ENCODE data around the gene RBAK. TPM values are rescaled to one million over a fixed set of nuclear protein-coding genes. Genes with fewer than 3 reads are reported as not detected.

The RBAK gene
- total and polyA plus RNA-seq, 2 donors (not counting 1 experiment from before 2014, with no cell fraction given), result 3.7 to 20.3 TPM

DNA sequence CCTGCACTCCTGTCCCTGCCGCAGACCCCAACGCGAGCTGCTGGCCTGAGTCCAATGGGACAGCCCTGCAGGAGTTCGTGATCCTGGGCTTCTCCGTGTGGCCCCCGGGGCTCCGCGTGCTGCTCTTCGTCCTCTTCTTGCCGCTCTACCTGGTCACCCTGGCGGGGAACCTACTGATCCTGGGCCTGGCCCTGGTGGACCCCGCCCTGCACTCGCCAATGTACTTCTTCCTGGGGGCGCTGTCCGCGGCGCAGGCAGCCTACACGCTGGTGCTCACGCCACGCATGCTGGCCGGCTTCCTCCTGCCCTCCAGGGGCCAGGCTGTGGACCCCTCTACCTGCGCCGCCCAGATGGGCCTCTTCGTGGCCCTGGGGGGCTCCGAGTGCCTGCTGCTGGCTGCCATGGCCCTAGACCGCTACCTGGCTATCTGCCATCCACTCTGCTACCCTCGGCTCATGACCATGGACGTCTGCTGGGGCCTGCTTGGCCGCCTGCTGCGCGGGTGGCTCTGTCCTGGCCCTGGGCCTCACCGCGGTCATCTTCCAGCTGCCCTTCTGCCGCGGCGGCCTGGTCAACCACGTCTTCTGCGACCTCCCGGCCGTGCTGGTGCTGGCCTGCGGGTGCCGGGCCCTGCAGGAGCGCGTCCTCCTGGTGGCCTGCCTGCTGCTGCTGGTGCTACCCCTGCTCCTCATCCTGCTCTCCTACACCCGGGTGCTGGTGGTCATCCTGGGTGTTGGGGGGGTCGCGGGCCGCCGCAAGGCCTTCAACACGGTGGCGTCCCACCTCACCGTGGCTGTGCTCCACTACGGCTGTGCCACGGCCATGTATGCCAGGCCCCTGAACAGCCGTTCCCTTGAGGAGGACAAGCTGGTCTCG is 71.7 kb downstream of the RBAK start:
- ChIA-PET POLR2A (no interaction called here), CTCF (no interaction called here)
- intact Hi-C loops (cut with micrococcal nuclease), result no loop called here
- Mint-ChIP-seq H3K27ac (no peak overlapping the region), H3K4me3 (no peak overlapping the region), H3K27me3 (peaks cover 21% of the 10 kb centered on the region), H3K4me1 (no peaks in the 10 kb centered on the region), H3K9me3 (ENCODE audit: insufficient read depth) (no peaks in the 10 kb centered on the region)
- Histone ChIP-seq H2AFZ (ENCODE audit: insufficient read depth, low read depth, low read length, poor library complexity, severe bottlenecking) (no peak overlapping the region), H4K20me1 (ENCODE audit: control insufficient read depth, insufficient read depth, low read length, poor library complexity, severe bottlenecking) (no peaks in the 10 kb centered on the region), H3K4me3 (ENCODE audit: control extremely low read depth in 1 of 5, extremely low read depth in 1 of 5, insufficient read depth in 1 of 5, low read depth in 2 of 5, low read length in 4 of 5) (no peak overlapping the region), H3K4me1 (ENCODE audit: control insufficient read depth in 2 of 2, insufficient read depth in 2 of 2, low read length in 2 of 2) (no peaks in the 10 kb centered on the region), H3K9me3 (ENCODE audit: control extremely low read depth in 1 of 3, control insufficient read depth in 2 of 3, insufficient read depth in 1 of 3, low read length in 2 of 3) (peaks cover 0 to 3% (median 0%) of the 10 kb centered on the region in 3 donors), H3K36me3 (replicated peaks in 1 of 2; ENCODE audit: control extremely low read depth in 1 of 2, control insufficient read depth in 1 of 2, extremely low read depth in 1 of 2, insufficient read depth in 2 of 2, low read length in 1 of 2) (no peaks in the 10 kb centered on the region), H3K9ac (ENCODE audit: low read length) (no peak overlapping the region), H3K27me3 (replicated peaks in 1 of 4; ENCODE audit: control extremely low read depth in 1 of 4, control insufficient read depth in 3 of 4, insufficient read depth in 4 of 4, low read length in 3 of 4) (no peaks in the 10 kb centered on the region), H3K27ac (ENCODE audit: low read length in 2 of 2) (no peak overlapping the region), H3K79me2 (ENCODE audit: control insufficient read depth, insufficient read depth, low read length) (no peaks in the 10 kb centered on the region), H3K4me2 (replicated peaks; ENCODE audit: low read depth, low read length, poor library complexity, severe bottlenecking) (no peak overlapping the region)
- DNase-seq (no peak), ATAC-seq (ENCODE audit: low read depth) (no peak)
- 94% methylated on average over 55 of the region's 56 CpGs for WGBS (ENCODE audit: insufficient coverage)
- TF ChIP-seq, protein P1, sequence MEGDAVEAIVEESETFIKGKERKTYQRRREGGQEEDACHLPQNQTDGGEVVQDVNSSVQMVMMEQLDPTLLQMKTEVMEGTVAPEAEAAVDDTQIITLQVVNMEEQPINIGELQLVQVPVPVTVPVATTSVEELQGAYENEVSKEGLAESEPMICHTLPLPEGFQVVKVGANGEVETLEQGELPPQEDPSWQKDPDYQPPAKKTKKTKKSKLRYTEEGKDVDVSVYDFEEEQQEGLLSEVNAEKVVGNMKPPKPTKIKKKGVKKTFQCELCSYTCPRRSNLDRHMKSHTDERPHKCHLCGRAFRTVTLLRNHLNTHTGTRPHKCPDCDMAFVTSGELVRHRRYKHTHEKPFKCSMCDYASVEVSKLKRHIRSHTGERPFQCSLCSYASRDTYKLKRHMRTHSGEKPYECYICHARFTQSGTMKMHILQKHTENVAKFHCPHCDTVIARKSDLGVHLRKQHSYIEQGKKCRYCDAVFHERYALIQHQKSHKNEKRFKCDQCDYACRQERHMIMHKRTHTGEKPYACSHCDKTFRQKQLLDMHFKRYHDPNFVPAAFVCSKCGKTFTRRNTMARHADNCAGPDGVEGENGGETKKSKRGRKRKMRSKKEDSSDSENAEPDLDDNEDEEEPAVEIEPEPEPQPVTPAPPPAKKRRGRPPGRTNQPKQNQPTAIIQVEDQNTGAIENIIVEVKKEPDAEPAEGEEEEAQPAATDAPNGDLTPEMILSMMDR (IDR thresholded peaks at IDR 0.05), result no peak
- no peak for TF ChIP-seq EZH2 (IDR thresholded peaks at IDR 0.05; ENCODE audit: borderline replicate concordance, insufficient read depth, low read depth, low read length, poor library complexity, severe bottlenecking)

Small RNAs within 50 kb of the gene (small RNA-seq; reads per million reads assigned to genes)
- not detected for gene AC092032.1 (ENCODE audit: insufficient read length, low read depth, low replicate concordance)

Other genes with a start within 250 kb of the RBAK start
- 0.07 TPM in 1 of 2 replicates, not detected in the other for gene PAPOLB, start 183.8 kb upstream of the RBAK start, total RNA-seq
- not detected in 2 replicates for gene PAPOLB, start 183.8 kb upstream of the RBAK start, polyA plus RNA-seq
- gene RADIL, start 162.1 kb upstream of the RBAK start, total RNA-seq, result not detected in 2 replicates
- gene RADIL, start 162.1 kb upstream of the RBAK start, polyA plus RNA-seq, result not detected in 2 replicates
- not detected in 2 replicates for gene MMD2, start 86.7 kb upstream of the RBAK start, total RNA-seq
- not detected in 2 replicates for gene MMD2, start 86.7 kb upstream of the RBAK start, polyA plus RNA-seq
- 102 and 105 TPM in 2 replicates for gene WIPI2, start 144.4 kb downstream of the RBAK start, total RNA-seq
- gene WIPI2, start 144.4 kb downstream of the RBAK start, polyA plus RNA-seq, result 36.4 and 59.5 TPM in 2 replicates
- 0.24 and 0.67 TPM in 2 replicates for gene SLC29A4, start 237.1 kb downstream of the RBAK start, total RNA-seq
- 0.21 and 0.55 TPM in 2 replicates for gene SLC29A4, start 237.1 kb downstream of the RBAK start, polyA plus RNA-seq